ENCODE measurements around the gene CLEC19A.

The CLEC19A gene

DNA sequence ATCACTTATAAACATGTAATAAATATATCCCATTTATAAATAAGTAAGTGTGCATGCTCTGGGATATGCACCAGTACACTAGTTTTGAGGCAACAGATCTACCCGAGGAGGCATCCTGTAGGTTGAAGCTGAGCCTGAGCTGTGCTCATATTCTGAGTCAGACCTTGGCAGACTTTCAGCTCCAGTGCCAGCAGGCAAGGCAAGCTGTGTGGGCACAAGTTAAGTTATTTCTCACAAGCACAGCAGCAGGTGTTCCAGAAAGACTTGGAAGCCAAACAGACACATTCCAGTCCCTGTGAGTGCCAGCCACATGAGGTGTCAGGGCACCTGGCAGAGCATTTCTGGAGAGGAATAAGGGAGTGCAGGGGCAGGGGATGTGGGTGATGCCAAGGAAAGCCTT lies 1.3 kb upstream of the CLEC19A start:
- peak in 45 of 56 donors; percentile 2 to 86 (median 45) for DNase-seq

DNA sequence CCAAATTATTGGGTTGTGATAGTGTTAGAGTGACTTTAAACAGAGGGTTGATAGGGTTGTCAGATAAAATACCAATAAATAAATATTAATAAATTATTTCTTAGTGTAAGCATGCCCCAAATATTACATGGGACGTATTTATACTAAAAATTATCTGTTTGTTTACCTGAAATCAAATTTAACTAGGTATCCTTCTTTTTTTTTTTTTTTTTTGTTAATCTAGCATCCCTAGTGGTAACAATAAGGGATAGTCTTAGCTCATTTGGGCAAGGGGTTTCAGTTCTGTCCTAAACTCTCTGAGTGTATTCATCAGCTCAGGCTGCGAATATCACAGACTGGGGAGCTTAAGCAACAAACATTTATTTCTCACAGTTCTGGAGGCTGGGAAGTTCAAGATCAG lies 1.3 kb downstream of the CLEC19A start:
- DNase-seq = no peak

DNA sequence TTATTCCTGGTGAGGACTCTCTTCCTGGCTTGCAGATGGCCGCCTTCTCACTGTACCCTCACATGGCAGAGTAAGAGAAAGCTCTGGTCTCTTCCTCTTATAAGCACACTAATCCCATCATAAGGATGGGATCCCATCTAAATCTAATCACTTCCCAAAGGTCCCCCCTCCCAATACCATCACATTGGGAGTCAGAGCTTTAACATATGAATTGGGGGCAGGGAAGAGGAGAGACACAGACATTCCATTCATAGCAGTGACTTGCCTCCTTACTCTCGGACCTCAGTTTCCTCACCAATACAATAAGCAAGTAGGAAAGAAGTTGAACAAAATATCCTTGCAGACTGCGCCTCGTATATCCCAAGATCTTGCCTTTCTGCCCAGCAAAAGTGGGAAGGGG lies 1.7 kb downstream of the CLEC19A start:
- no peak for DNase-seq

DNA sequence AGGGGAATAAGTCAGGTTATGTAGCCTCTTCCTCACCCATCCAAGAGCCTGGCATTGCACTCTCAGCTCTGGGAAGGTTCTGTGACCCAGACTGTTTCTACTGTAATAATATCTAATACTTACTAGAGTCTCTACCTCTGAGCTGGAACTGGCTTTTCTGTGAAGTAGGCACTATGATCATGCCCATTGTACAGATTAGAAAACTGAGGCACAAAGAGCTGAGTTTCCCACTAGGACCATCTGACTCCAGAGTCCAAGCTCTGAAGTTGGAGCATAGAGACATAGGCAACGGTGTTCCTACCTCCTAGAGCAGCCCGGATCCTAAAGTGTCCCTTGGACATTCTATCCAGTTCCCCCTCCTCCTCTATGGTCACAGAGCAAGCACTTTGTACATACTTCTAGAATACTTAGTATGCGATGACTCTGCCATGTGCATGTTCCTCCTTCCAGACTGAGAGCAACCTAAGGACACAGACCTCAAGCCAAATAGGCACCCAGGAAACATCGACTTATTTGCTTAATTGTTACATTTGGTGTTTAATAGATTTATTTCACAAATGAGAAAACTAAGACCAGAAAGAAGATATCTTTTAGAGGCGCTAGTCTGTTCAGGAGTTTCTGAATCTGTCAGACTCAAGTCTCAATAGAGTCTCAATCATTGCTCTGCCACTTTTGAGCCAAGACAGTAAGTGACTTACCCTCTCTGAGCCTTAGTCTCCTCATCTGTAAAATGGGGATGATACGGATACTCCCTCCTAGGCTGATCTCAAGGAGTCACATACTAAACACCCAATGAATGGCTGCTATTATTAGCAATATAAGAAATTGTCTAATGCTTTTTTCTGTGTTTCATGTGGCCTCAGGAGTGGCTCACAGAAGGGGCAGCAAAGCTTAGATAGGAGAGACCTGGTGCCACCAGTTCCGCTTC lies 3.6 kb downstream of the CLEC19A start:
- no peak for DNase-seq

DNA sequence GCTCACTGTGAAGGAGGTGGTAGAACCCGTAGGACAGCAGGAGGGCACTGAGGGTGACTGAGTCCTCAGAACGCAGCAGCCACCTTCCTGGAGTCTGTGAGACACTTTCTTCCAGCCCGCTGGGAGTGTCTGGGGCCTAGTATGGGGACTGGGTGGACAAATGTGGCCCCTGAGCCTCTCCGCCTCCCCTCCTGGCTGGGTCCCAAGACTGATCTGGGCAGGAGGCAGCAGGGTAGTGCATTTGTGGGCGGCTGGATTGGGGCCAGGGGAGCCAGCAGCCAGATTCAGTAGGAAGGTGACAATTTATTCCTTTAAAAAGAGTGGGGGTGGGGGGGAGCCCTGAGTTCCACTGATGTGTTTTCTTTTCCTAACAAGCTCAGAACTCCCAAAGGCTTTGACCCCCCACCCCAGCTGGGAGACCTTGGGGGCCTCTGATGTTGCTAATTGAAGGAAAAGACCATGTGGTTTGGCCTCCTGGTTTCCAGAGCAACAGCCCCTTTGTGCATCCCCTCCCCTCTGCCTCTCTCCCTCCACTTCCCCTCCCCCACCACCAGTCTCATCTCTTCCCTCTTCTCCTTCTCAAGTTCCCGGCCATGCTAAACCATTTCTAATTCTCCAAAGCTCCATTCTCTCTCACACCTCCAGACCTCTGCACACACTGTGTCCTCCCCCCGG lies 4.4 kb downstream of the CLEC19A start:
- DNase-seq = peak in 13 of 56 donors; percentile 0 to 38 (median 7)

DNA sequence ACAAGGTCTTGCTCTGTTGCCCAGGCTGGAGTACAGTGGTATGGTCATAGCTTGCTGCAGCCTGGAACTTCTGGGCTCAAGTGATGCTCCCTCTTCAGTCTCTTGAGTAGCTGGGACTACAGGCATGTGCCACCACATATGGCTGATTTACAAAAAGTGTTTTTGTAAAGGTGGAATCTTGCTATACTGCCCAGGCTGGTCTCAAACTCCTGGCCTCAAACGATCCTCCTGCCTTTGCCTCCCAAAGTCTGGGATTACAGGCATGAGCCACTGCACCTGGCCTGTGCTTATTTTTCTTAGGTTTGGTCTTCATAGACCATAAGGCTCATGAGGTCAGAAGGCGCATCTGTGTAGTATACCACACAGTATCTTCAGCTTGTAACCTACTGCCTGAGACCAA lies 5.3 kb downstream of the CLEC19A start:
- no peak for DNase-seq

DNA sequence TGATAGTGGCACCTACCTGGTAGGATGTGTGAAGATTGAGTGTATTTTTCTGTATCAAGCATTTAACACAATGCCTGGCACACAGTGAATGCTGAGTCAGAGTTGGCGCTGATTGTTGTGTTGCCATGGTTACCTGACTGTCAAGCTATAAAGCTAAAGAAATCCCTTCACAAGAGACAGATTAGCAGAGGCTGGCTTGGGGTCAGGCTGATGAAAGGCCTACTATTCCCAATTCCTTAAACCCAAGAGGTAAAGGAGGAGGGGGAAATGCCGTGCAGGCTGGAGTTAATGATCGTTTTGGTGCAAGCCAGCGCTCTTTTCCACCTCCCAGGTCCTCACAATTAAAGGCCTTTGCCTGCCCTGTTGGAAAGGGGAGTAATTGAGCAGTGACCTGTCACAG lies 5.9 kb downstream of the CLEC19A start:
- DNase-seq = peak in 29 of 56 donors; percentile 1 to 60 (median 19)

DNA sequence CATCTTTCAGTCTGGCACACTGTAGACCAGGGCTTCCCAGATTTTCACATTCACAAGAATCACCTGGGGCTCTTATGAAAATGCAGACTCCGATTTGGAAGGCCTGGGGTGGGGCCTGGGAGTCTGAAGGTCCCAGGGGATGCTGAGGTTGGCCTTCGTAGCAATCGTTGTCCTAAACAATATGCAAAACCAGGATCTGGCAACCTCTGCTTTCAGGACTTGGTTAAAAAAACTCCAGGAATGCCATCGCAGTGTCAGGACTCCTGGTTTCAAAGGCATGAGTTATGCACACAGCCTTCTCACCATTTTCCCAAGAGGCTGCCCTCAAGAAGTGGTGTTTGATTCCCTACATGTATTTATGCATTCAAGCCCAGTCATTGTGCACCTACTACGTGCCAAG lies 6.7 kb downstream of the CLEC19A start:
- DNase-seq = no peak

DNA sequence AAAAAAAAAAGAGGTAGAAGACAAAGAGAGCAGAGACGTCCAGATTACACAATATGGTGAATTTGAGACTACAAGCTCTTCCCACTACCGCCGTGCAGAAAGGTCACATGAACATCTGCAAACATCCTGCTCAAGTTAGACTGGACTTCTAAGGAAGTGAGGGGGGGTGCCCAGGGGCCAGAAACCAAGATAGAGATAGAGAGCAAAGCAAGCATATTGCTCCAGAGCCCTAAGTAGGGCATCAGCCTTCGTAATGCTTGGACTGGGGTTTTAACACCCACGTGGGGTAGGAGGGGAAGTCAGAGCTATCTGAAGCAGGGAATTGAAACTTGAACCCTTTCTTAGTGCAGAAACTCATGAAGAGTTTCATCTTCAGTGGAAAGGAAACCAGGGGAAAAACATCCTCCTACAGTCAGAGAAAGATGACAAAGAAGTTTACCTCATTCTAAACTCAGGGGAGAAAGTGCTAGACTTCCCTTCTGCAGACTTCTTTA lies 8.7 kb downstream of the CLEC19A start:
- peak in 38 of 56 donors; percentile 3 to 73 (median 21) for DNase-seq

DNA sequence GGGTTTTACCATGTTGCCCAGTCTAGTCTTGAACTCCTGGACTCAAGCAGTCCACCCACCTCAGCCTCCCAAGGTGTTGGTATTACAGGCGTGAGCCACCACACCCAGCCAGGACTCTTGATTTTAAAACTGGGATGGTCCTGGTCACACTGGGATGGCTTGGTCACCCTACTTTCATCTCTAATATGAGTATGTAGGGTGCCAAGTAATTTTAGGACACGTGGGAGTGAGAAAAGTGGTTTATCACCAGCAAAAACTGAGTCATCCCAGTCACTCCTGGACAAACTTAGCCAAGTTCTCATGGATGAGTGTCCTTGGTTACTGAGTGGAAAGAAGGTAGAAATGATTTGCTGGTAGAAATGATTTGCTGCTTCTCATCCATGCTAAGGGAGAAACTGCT lies 9.9 kb downstream of the CLEC19A start:
- DNase-seq = no peak

DNA sequence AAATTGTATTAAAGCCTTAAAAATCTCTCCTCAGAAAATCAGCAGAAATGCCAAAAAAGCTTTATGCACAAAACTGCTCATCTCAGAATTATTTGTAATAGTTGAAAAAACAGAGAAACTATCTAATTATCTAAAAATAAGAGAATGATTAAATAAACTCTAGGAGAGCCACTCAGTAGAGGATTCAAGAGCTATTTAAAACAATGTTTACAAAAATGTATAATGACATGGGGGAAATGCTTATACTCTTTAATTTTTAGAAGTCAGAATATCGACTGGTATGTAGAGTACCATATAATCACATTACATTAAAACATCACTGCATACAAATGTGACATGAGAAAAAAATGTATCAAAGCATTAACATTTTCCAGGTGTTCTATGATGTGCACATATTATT lies 11.9 kb downstream of the CLEC19A start:
- no peak for DNase-seq

DNA sequence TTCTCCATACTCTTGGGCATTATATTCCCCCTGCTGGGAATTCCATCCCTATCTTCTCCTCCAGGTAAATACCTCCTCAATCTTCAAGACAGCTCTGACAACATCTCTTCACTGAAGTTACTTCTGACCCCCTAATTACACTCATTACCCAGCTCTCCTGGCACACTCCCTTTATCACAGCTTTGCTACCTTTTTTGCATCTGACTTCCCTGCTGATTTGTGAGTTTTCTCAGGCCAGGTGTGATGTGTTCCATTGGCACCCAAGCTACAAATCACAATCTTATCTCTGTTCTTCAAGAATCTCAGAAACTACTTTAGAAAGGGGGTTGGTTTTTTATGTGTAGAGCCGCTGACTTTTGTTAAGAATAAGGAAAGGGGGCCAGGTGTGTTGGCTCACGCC lies 14.0 kb downstream of the CLEC19A start:
- DNase-seq = no peak

DNA sequence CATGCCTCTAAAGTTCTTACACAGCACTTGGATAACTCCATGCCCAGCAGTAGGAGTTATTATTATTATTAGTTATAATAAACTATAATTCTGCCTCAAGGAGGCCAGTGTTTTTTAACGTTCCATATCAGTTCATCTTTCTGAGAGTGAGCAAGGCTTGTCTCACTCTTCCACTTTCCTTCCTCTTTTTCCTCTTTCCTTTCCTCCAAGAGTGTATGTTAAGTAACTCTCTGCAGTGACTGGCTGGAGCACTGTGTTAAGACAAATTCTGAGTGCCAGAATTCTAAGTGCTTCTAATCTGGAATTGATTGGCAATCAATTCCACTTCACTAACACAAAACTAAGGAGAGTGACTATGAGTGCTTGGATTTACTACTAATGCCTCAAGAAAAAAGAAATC lies 16.4 kb downstream of the CLEC19A start:
- DNase-seq = no peak

DNA sequence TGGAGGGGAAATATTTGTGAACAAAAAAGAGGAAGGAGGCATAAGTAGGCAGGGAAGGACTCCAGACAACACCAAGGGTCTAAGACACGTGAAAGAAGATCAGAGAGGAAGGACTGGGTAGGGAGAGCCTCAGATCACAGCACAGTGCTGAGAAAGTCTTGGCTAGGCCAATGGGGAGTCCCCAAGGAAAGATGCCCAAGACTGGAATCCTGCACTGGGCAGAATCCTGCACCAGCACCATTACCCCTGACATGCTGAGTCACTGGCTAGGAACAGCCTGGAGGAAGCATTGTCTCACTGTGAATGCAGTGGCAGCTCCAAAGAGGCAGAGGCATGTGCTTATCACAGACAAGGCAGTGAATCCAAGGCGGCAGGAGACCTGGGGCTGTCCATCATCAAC lies 19.2 kb downstream of the CLEC19A start:
- peak in 2 of 56 donors; percentile 0 to 7 for DNase-seq

DNA sequence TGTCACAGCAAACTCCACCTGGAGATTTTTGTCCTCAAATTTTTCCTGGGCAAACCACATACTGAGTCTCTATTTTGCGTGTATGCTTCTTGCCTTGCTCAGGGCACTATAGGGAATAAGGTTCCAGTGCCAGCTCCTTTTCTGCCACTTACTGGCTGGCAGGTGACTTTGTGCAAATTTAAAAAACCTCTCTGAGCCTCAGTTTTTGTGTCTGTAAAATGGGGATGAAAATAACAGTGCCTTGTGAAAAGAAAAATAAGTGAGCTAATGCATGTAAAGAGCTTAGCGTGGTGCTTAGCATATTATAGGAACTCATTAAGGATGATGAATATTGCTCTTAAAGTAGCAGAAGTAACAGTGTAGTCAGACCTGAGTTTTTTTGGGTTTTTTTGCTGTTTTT lies 19.9 kb downstream of the CLEC19A start:
- no peak for DNase-seq

DNA sequence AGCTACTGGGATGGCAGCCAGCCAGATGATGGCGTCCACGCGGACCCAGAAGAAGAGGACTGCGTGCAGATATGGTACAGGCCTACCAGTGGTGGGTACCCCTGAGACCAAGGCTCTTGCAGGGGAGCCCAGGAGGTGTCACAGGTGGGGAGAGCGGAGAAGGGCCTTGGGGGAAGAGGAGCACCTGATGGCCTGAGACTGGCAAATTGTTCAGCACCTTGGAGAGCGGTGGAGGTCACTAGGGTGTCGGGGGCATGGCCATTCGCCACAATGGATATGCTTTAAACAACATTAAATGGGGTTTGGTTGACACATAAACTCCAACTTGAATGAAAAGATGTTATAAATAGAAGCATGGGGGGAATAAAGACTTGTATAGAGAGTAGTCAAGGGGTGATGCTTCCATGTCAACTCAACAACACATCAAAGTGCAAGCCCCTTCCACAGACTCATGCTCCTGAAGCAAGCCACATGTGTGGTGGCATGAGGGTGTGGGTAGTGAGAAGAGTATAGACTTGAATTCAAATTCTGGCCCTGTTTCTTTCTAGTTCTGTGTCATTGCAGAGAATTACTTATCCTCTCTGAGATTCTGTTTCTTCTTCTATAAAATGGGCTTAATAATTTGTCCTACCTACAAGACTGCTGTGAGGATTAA lies 22.2 kb downstream of the CLEC19A start:
- no peak for DNase-seq

DNA sequence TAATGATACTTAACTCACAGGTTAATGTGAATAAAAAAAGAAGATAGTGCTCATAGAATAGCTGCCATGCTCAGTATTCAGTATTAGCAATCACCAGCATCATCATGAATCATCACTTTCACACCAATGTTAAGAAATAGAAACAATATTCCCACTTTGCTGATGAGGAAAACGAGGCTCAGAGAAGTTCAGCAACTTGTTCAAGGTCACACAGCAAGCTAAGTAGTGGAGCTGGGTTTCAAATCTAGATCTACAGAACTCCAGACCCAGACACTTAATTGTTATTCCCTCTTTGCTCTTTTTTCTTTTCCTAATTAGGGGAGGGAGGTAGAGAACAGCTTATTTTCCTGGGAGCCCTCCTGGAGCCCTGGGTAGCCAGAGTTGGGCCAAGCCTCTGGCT lies 22.9 kb downstream of the CLEC19A start:
- no peak for DNase-seq

DNA sequence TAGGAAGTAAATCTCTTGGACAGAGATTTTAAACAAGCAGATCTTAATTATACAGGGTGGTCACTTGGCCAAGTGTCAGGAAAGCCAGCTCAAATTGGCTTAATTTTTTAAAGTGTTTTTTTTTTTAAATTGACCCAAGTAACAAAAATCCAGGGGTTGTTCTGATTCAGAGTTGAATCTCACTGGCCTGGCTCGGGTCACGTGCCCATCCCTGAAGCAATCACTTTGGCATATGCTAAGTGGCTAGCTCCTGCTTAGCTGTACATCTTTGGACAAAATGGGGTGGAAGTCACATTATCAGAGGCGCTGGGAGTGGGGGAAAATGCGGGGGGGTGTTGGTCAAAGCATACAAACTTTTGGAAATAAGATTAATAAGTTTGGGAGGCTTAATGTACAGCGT lies 23.6 kb downstream of the CLEC19A start:
- DNase-seq = no peak

DNA sequence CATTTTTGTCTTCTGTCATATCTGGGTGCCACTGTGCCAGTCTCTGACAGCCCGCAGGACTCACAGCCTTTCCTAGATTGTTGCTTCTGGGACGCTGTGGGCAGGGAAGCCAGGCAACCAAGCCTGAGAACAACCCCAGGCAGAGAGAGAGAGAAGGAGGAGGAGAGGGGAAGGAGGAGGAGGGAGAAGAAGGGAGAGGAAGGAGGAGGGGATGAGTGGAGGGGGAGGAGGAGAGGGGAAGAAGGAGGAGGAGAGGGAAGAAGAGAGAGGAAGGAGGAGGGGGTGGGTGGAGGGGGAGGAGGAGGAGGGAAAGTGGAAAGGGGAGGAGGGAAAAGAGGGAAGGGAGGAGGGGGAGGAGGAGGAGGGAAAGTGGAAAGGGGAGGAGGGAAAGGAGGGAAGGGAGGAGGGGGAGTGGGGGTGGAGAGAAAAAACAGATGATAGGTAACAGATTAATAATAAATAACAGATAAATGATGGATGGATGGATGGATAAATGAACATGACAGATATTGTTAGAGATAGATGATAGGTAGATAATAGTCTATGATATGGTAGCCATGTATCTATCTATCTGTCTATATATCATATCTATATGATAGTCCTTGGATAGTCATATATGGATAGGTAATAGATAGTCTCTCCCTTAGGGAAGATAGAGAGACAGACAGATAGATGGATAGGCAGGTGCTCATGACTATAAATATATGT lies 29.3 kb downstream of the CLEC19A start:
- DNase-seq = no peak

DNA sequence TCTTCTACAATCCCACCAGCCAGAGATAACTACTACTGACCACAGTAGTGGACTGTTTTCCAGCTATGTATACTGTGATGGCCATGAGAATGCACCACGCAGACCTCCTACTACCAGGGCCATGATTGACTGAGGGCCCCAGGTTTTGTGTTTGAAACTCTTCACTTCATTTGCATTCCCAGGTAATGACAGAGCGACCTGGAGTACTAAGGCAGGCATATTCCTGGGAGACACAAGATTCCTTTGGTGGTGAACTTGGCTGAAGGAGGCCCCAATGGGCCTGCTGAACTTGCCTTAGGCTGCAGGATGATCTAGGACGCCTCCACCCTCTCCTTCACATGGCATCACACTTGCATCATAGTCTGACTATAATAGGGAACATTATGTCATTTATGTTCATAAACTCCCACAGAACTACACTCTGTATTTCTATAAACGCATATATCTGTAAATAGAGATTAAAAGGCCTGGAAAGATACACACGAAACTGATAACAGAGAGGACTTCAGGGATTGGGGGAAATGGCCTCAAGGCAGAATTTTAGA lies 30.4 kb downstream of the CLEC19A start:
- DNase-seq = no peak

DNA sequence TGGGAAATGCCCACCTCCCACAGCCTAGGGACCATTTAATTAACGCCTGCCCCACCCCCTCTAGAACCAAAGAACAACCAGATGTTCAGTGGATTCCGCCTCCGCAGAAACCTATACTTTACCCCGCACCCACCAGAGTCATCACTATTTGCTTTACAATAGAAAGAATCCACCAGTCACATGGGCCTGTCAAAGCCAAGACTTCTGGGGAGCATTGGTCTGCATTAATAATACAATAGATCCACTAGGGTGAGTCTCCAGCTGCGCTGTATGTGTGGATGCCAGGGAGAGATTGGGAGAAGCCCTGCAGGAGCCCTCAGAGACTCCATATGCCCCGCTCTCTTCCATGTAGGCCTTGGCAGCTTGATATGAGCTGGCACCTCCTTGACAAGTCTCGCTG lies 31.3 kb downstream of the CLEC19A start:
- DNase-seq = no peak

All from nucleus accumbens (tissue), 56 donors.